ENCODE measurements around the gene INF2. TPM values are rescaled to one million over a fixed set of nuclear protein-coding genes. Genes with fewer than 3 reads are reported as not detected.

INF2 gene
- total RNA-seq, 4 donors from 2014 or later, result 36.7 to 43.6 (median 37.8) TPM

DNA sequence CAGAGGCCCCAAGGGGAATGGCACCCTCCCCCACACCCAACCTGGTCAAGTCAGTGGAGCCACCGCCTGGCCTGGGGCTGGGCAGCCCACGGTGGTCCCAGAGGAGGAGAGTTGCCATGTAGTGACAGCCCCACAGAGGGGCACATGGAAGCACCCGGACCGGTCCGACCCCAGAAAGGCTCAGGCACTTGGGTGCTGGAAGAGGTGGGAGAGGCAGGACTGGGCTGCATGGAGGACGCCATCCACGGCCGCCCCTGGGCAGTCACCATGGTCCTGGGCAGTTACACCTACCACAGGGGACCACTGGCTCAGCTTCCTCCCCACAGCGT is 46.9 kb upstream of the INF2 start:
- Histone ChIP-seq H3K4me3 (no peak overlapping the region), H3K27me3 (peaks cover 0 to 68% (median 4%) of the 10 kb centered on the region in 4 donors), H3K36me3 (no peaks in the 10 kb centered on the region), H3K4me1 (peaks cover 0 to 7% (median 0%) of the 10 kb centered on the region in 3 donors), H3K27ac (no peak overlapping the region), H3K9me3 (peaks cover 0 to 3% (median 0%) of the 10 kb centered on the region in 3 donors)
- 80 to 93% methylated on average over 1 to 3 of the region's 9 CpGs for WGBS, 2 donors
- DNase-seq, result no peak
- intact Hi-C loops (cut with DNase I), result no loop called here
- no peak for TF ChIP-seq POLR2A (IDR thresholded peaks at IDR 0.05)
- TF ChIP-seq, protein P1, sequence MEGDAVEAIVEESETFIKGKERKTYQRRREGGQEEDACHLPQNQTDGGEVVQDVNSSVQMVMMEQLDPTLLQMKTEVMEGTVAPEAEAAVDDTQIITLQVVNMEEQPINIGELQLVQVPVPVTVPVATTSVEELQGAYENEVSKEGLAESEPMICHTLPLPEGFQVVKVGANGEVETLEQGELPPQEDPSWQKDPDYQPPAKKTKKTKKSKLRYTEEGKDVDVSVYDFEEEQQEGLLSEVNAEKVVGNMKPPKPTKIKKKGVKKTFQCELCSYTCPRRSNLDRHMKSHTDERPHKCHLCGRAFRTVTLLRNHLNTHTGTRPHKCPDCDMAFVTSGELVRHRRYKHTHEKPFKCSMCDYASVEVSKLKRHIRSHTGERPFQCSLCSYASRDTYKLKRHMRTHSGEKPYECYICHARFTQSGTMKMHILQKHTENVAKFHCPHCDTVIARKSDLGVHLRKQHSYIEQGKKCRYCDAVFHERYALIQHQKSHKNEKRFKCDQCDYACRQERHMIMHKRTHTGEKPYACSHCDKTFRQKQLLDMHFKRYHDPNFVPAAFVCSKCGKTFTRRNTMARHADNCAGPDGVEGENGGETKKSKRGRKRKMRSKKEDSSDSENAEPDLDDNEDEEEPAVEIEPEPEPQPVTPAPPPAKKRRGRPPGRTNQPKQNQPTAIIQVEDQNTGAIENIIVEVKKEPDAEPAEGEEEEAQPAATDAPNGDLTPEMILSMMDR (IDR thresholded peaks at IDR 0.05), result no peak

DNA sequence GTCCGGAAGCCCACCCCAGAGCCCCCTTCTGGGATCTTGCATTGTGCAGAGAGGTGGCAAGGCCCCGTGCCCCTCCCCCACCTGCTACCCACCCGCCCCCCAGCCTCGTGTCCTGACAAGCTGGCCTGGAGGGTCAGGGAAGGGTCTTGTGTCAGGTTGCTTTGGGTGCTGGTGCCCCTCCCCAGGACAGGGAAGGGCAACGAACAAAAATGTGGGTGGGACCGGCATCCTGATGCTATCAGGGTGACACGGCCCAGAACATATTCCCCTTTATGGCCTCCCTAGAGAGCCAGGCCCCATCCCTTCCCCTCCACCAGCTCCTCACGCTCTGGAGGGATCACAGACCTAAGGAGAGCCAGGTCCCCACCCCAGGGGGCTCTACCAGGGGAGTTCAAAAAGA is 46.1 kb upstream of the INF2 start:
- intact Hi-C loops (cut with DNase I), result no loop called here
- Histone ChIP-seq H3K27me3 (peaks cover 0 to 61% (median 4%) of the 10 kb centered on the region in 4 donors), H3K27ac (no peak overlapping the region), H3K4me3 (no peak overlapping the region), H3K4me1 (peaks cover 0 to 7% (median 0%) of the 10 kb centered on the region in 3 donors), H3K9me3 (peaks cover 0 to 3% (median 0%) of the 10 kb centered on the region in 3 donors), H3K36me3 (no peaks in the 10 kb centered on the region)
- TF ChIP-seq, protein P1 (IDR thresholded peaks at IDR 0.05), result no peak
- TF ChIP-seq POLR2A (IDR thresholded peaks at IDR 0.05), result no peak
- no peak for DNase-seq
- WGBS, 2 donors, result 51 to 73% methylated on average over 6 to 7 of the region's 8 CpGs

DNA sequence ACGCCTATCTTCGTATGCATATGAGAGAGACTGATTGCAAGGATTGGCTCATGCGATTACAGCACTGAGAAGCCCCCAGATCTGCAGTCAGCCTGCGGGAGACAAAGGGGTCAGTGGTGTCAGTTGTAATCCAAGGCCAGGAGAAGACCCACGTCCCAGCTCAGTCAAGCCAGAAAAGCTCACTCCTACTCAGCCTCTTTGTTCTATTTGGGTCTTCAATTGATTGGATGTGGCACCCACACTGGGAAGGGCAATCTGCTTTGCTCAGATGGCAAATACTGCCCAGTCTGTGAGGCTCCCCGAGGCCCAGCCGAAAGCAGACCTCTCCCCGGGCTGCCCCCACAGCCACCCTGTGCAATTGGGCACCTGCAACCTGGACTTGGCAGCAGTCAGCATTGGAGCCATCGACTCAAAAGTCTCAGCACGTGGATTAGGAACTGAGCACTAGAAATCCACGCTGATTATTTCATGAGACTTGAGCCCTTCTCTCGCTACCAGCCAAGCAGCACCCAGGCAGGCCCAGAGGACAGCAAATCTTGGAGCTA is 45.3 kb upstream of the INF2 start:
- intact Hi-C loops (cut with DNase I), result no loop called here
- no peak for DNase-seq
- Histone ChIP-seq H3K27me3 (peaks cover 0 to 58% (median 3%) of the 10 kb centered on the region in 4 donors), H3K4me1 (peaks cover 0 to 7% (median 0%) of the 10 kb centered on the region in 3 donors), H3K4me3 (no peak overlapping the region), H3K36me3 (no peaks in the 10 kb centered on the region), H3K27ac (no peak overlapping the region), H3K9me3 (peaks cover 0 to 3% (median 0%) of the 10 kb centered on the region in 3 donors)
- TF ChIP-seq, protein P1 (IDR thresholded peaks at IDR 0.05), result no peak
- no peak for TF ChIP-seq POLR2A (IDR thresholded peaks at IDR 0.05)
- 72 to 73% methylated on average over 6 of the region's 12 CpGs for WGBS, 2 donors

DNA sequence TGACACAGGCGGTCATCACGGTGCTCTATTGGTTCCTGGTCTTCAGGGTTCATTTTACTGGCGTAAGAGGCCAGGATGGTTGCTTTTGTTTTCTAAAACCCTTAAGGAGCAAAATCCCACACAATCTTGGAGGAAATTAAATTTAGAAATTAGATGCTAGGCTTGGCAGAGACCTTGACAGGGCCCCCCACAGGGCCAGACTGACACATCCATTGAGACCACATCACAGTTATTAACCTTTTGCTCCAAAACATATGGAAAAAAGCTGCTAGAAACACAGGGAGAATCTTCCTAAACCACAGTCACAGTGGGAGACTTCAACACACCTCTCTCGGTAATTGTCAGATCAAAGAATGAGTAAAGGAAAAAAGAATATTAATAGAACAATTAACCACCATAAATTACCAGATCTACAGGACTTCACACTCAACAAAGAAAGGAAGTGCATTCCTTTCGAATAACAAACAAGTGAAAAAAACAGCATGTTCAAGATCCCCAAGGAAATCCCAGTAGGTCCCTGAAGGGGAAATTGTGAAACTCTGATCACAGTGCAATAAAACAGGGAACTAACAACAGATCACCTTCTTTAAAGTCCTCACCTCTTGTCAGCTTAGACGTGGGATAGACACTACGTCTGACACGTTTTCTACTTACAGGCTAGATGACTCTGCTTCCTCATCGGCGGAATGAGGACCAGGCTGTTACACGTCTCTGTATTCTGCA is 44.6 kb upstream of the INF2 start:
- no peak overlapping the region for H3K27ac ChIP-seq
- 63 to 65% methylated on average over 11 of the region's 11 CpGs for WGBS, 2 donors
- peaks cover 0 to 3% (median 0%) of the 10 kb centered on the region in 3 donors for H3K9me3 ChIP-seq
- no peak overlapping the region for H3K4me3 ChIP-seq
- TF ChIP-seq, protein P1 (IDR thresholded peaks at IDR 0.05), result no peak
- TF ChIP-seq POLR2A (IDR thresholded peaks at IDR 0.05), result no peak
- DNase-seq, result no peak
- peaks cover 0 to 56% (median 2%) of the 10 kb centered on the region in 4 donors for H3K27me3 ChIP-seq
- no peaks in the 10 kb centered on the region for H3K36me3 ChIP-seq
- peaks cover 0 to 7% (median under 1%) of the 10 kb centered on the region in 3 donors for H3K4me1 ChIP-seq
- intact Hi-C loops (cut with DNase I), result no loop called here

DNA sequence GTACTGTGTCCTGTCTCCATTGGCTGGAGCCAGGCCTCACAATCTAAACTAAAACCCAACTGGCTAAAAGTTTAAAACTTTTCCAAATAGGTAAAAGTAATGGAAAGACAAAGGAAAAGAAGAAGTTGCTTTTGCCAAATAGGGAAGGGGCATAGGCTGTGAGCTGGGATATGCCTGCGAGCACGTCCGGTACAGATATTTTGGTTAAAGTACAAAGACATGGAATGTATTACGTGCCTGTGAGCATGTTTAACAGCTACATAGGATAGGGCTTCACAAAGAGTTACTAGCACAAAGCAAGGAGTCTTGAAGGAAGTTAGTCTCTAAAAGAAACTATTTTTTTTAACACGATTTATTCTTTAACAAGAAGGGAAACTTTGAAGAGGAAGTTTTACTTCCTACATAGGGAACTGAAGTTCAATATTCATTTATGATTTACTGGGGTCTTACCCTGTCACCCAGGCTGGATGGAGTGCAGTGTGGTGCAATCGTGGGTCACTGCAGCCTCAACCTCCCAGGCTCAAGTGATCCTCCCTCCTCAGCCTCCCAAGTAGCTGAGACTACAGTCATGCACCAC is 41.9 kb upstream of the INF2 start:
- 57 to 61% methylated on average over 6 of the region's 6 CpGs for WGBS, 2 donors
- no peak for DNase-seq
- intact Hi-C loops (cut with DNase I), result no loop called here
- peaks cover 0 to 3% (median 0%) of the 10 kb centered on the region in 3 donors for H3K9me3 ChIP-seq
- H3K36me3 ChIP-seq, result no peaks in the 10 kb centered on the region
- H3K27ac ChIP-seq, result no peak overlapping the region
- H3K4me3 ChIP-seq, result no peak overlapping the region
- H3K27me3 ChIP-seq, result peaks cover 0 to 40% (median 0%) of the 10 kb centered on the region in 4 donors
- TF ChIP-seq, protein P1 (IDR thresholded peaks at IDR 0.05), result no peak
- no peak for TF ChIP-seq POLR2A (IDR thresholded peaks at IDR 0.05)
- peaks cover 9 to 12% (median 9%) of the 10 kb centered on the region in 3 donors for H3K4me1 ChIP-seq

Data from esophagus squamous epithelium (tissue), 5 donors.